Measurements from ENCODE around the gene SRPK1. TPM values are rescaled to one million over a fixed set of nuclear protein-coding genes. Genes with fewer than 3 reads are reported as not detected.
A peak's percentile ranks its signal among the peaks of the same experiment; 100 is the strongest.

SRPK1 gene
- total and polyA plus RNA-seq, 2 of the 13 experiments (the other 11 are each of a cell fraction or from before 2014, with no cell fraction given) = 56.4 to 142 TPM

DNA sequence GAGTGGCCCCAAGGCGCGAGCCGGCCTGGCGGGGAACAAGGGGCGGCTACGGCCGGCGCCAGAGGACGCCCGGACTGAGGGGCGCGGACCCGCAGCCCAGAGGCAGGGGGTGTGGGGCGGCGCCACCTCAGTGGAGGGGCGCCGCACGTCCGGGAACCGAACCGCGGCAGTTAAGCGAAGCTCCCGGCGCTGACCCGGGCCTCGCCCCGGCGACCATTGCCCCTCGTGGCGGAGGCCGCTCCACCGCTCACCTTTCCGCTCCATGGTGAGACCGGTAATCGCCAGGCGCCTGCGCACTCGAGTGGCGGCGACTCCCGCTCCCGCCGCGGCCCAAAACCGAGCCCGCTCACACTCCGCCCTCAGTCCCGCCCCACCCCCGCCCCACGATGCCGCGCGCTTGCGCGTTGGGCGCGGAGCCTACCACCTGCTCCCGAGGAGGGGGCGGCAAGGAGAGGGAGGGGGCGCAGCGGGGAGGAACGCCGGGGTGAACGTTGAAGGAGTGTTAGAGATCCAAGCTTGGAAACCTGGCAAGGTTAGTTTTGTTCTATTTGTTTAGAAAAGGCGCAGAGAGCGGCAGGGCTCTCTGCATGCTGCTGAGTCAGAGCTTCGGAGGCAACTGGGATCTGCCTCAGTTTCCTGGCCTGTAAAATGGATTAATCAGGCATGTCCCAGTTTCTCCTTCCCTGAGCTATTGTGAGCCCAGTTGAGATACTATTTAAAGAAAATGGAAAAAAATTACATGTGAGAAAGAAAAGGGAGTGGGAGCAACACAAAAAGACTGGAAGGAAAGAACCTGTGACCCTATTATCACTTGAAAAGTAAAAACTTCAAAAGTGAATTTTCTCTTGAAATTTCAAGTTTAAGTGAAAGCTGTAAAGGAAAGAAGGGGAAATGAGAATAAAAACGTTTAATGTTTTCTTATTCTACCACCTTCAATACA, at the start of gene SRPK1 (continued):
- TF ChIP-seq, protein P1, sequence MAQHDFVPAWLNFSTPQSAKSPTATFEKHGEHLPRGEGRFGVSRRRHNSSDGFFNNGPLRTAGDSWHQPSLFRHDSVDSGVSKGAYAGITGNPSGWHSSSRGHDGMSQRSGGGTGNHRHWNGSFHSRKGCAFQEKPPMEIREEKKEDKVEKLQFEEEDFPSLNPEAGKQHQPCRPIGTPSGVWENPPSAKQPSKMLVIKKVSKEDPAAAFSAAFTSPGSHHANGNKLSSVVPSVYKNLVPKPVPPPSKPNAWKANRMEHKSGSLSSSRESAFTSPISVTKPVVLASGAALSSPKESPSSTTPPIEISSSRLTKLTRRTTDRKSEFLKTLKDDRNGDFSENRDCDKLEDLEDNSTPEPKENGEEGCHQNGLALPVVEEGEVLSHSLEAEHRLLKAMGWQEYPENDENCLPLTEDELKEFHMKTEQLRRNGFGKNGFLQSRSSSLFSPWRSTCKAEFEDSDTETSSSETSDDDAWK (CRISPR knock-in tag; IDR thresholded peaks at IDR 0.05) = no peak
- TF ChIP-seq, protein P2, sequence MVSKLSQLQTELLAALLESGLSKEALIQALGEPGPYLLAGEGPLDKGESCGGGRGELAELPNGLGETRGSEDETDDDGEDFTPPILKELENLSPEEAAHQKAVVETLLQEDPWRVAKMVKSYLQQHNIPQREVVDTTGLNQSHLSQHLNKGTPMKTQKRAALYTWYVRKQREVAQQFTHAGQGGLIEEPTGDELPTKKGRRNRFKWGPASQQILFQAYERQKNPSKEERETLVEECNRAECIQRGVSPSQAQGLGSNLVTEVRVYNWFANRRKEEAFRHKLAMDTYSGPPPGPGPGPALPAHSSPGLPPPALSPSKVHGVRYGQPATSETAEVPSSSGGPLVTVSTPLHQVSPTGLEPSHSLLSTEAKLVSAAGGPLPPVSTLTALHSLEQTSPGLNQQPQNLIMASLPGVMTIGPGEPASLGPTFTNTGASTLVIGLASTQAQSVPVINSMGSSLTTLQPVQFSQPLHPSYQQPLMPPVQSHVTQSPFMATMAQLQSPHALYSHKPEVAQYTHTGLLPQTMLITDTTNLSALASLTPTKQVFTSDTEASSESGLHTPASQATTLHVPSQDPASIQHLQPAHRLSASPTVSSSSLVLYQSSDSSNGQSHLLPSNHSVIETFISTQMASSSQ (IDR thresholded peaks at IDR 0.05; ENCODE audit: low read depth) = no peak
- TF ChIP-seq, protein P2 (CRISPR knock-in tag; IDR thresholded peaks at IDR 0.05; ENCODE audit: borderline replicate concordance) = peak; percentile 58
- 0 out of 2 replicates have a peak, but pooled peaks have one; percentile 73 for TF ChIP-seq RARG (CRISPR knock-in tag; IDR thresholded peaks at IDR 0.05; ENCODE audit: low read depth)
- peak; percentile 97 to 98 for TF ChIP-seq POLR2A (IDR thresholded peaks at IDR 0.05; ENCODE audit: insufficient read depth in 1 of 2, low read depth in 2 of 2, low read length in 2 of 2)
- peak; percentile 11; the same call in 1 of the 2 replicates for TF ChIP-seq BCL6 (CRISPR knock-in tag; IDR thresholded peaks at IDR 0.05)
- peak; percentile 82; the same call in 1 of the 2 replicates for TF ChIP-seq ZNF234 (CRISPR knock-in tag; conservative IDR thresholded peaks at IDR 0.05)
- TF ChIP-seq ZNF747 (CRISPR knock-in tag; IDR thresholded peaks at IDR 0.05; ENCODE audit: borderline replicate concordance) = peak; percentile 92; the same call in 1 of the 2 replicates
- TF ChIP-seq ZC3H4 (CRISPR knock-in tag; IDR thresholded peaks at IDR 0.05; ENCODE audit: borderline replicate concordance) = no peak
- TF ChIP-seq ZNF431 (CRISPR knock-in tag; IDR thresholded peaks at IDR 0.05; ENCODE audit: borderline replicate concordance, low read depth) = peak; percentile 56; the same call in 1 of the 2 replicates
- TF ChIP-seq MED13 (CRISPR knock-in tag; IDR thresholded peaks at IDR 0.05) = peak; percentile 94
- TF ChIP-seq, protein P3, sequence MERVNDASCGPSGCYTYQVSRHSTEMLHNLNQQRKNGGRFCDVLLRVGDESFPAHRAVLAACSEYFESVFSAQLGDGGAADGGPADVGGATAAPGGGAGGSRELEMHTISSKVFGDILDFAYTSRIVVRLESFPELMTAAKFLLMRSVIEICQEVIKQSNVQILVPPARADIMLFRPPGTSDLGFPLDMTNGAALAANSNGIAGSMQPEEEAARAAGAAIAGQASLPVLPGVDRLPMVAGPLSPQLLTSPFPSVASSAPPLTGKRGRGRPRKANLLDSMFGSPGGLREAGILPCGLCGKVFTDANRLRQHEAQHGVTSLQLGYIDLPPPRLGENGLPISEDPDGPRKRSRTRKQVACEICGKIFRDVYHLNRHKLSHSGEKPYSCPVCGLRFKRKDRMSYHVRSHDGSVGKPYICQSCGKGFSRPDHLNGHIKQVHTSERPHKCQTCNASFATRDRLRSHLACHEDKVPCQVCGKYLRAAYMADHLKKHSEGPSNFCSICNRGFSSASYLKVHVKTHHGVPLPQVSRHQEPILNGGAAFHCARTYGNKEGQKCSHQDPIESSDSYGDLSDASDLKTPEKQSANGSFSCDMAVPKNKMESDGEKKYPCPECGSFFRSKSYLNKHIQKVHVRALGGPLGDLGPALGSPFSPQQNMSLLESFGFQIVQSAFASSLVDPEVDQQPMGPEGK (CRISPR knock-in tag; IDR thresholded peaks at IDR 0.05) = peak; percentile 99
- peak; percentile 42; the same call in 1 of the 2 replicates for TF ChIP-seq NAIF1 (CRISPR knock-in tag; IDR thresholded peaks at IDR 0.05; ENCODE audit: borderline replicate concordance)
- TF ChIP-seq AHR (CRISPR knock-in tag; IDR thresholded peaks at IDR 0.05) = peak; percentile 93
- peak; percentile 68 for TF ChIP-seq PHF5A (CRISPR knock-in tag; IDR thresholded peaks at IDR 0.05; ENCODE audit: low read depth, unreplicated experiment)
- TF ChIP-seq, protein P4, sequence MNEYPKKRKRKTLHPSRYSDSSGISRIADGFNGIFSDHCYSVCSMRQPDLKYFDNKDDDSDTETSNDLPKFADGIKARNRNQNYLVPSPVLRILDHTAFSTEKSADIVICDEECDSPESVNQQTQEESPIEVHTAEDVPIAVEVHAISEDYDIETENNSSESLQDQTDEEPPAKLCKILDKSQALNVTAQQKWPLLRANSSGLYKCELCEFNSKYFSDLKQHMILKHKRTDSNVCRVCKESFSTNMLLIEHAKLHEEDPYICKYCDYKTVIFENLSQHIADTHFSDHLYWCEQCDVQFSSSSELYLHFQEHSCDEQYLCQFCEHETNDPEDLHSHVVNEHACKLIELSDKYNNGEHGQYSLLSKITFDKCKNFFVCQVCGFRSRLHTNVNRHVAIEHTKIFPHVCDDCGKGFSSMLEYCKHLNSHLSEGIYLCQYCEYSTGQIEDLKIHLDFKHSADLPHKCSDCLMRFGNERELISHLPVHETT (CRISPR knock-in tag; conservative IDR thresholded peaks at IDR 0.05) = 0 out of 2 replicates have a peak, but pooled peaks have one; percentile 82
- peak; percentile 97 for TF ChIP-seq ZNF792 (CRISPR knock-in tag; IDR thresholded peaks at IDR 0.05)
- TF ChIP-seq HOXA7 (CRISPR knock-in tag; IDR thresholded peaks at IDR 0.05) = no peak
- peak; percentile 95 for TF ChIP-seq ZNF343 (CRISPR knock-in tag; IDR thresholded peaks at IDR 0.05)
- no peak for TF ChIP-seq KLF16 (CRISPR knock-in tag; IDR thresholded peaks at IDR 0.05)

Measured in HepG2 (cell line).